H9 (cell line): Measurements from ENCODE around the gene SLC24A4. TPM values are rescaled to one million over a fixed set of nuclear protein-coding genes. Genes with fewer than 3 reads are reported as not detected.

ENCODE experiments used
- DNase-seq: peaks from one replicate; pipeline ENCODE4 v3.0.0-alpha.2; 2017
- H2AFZ ChIP-seq: one replicate; pipeline ENCODE4 v1.6.1; 2013; ENCODE audit warnings: mild to moderate bottlenecking, low read length, control low read depth, moderate library complexity
- H2AK5ac ChIP-seq: 2 replicates; pipeline ENCODE4 v1.6.1; 2013; ENCODE audit warnings: low read length, control low read depth, mixed read lengths; ENCODE audit not compliant: insufficient read length
- H2BK120ac ChIP-seq: one replicate; pipeline ENCODE4 v1.6.1; 2013; ENCODE audit warnings: low read depth, mild to moderate bottlenecking, low read length, control low read depth, inconsistent platforms; ENCODE audit not compliant: poor library complexity, severe bottlenecking
- H2BK12ac ChIP-seq: 2 replicates; pipeline ENCODE4 v1.6.1; 2013; ENCODE audit warnings: low read length, control low read depth, mixed read lengths, low read depth; ENCODE audit not compliant: insufficient read length
- H2BK15ac ChIP-seq: 2 replicates; pipeline ENCODE4 v1.6.1; 2013; ENCODE audit warnings: low read depth, low read length, control low read depth
- H2BK20ac ChIP-seq: one replicate; pipeline ENCODE4 v1.6.1; 2013; ENCODE audit warnings: low read depth, mild to moderate bottlenecking, low read length, control low read depth, inconsistent platforms; ENCODE audit not compliant: poor library complexity, severe bottlenecking
- H2BK5ac ChIP-seq: 2 replicates; pipeline ENCODE4 v1.6.1; 2013; ENCODE audit warnings: low read length, control low read depth, mixed read lengths; ENCODE audit not compliant: insufficient read length
- H3K14ac ChIP-seq: 2 replicates; pipeline ENCODE4 v1.6.1; 2013; ENCODE audit warnings: low read length, control low read depth; ENCODE audit not compliant: insufficient read depth
- H3K18ac ChIP-seq: 2 replicates; pipeline ENCODE4 v1.6.1; 2013; ENCODE audit warnings: low read depth, mild to moderate bottlenecking, mixed read lengths, low read length, control low read depth; ENCODE audit not compliant: insufficient read length
- H3K23ac ChIP-seq: 2 replicates; pipeline ENCODE4 v1.6.1; 2013; ENCODE audit warnings: low read length, control low read depth, mixed read lengths, low read depth; ENCODE audit not compliant: insufficient read length
- H3K23me2 ChIP-seq: 2 replicates; pipeline ENCODE4 v1.6.1; 2013; ENCODE audit warnings: low read depth, mild to moderate bottlenecking, mixed read lengths, low read length, control low read depth; ENCODE audit not compliant: insufficient read length, poor library complexity, severe bottlenecking
- H3K27ac ChIP-seq: 2 replicates; pipeline ENCODE4 v1.5.1; 2013; ENCODE audit warnings: low read length, control low read depth, mixed read lengths, low read depth; ENCODE audit not compliant: insufficient read length
- H3K27me3 ChIP-seq: 2 replicates; pipeline ENCODE4 v1.6.1; 2013; ENCODE audit warnings: low read length, control low read depth, inconsistent platforms; ENCODE audit not compliant: insufficient read depth
- H3K4ac ChIP-seq: 2 replicates; pipeline ENCODE4 v1.6.1; 2013; ENCODE audit warnings: low read depth, mild to moderate bottlenecking, control low read depth, inconsistent platforms, low read length, moderate library complexity
- H3K4me1 ChIP-seq: 2 replicates; pipeline ENCODE4 v1.6.1; 2013; ENCODE audit warnings: low read length, control low read depth, inconsistent platforms; ENCODE audit not compliant: insufficient read depth
- H3K4me2 ChIP-seq: 2 replicates; pipeline ENCODE4 v1.6.1; 2013; ENCODE audit warnings: low read length, control low read depth, mixed read lengths; ENCODE audit not compliant: insufficient read length, insufficient read depth
- H3K56ac ChIP-seq: 2 replicates; pipeline ENCODE4 v1.6.1; 2013; ENCODE audit warnings: low read depth, mild to moderate bottlenecking, mixed read lengths, low read length, control low read depth; ENCODE audit not compliant: insufficient read length
- H3K79me1 ChIP-seq: 2 replicates; pipeline ENCODE4 v1.6.1; 2013; ENCODE audit warnings: low read depth, mild to moderate bottlenecking, moderate library complexity, low read length, control low read depth, inconsistent platforms; ENCODE audit not compliant: insufficient read depth, poor library complexity, severe bottlenecking
- H3K79me2 ChIP-seq: 2 replicates; pipeline ENCODE4 v1.6.1; 2013; ENCODE audit warnings: low read length, control low read depth, inconsistent platforms; ENCODE audit not compliant: insufficient read depth
- H3K9ac ChIP-seq: 2 replicates; pipeline ENCODE4 v1.6.1; 2013; ENCODE audit warnings: low read length, control low read depth, mixed read lengths; ENCODE audit not compliant: insufficient read length; ENCODE audit errors: extremely low read depth
- H3K9me3 ChIP-seq: one replicate; pipeline ENCODE4 v1.6.1; 2013; ENCODE audit warnings: low read depth, low read length, inconsistent platforms; ENCODE audit not compliant: control insufficient read depth
- H3T11ph ChIP-seq: one replicate; pipeline ENCODE4 v1.6.1; 2013; ENCODE audit warnings: mild to moderate bottlenecking, low read length, control low read depth, inconsistent platforms
- H4K20me1 ChIP-seq: one replicate; pipeline ENCODE4 v1.6.1; 2013; ENCODE audit not compliant: control insufficient read depth, insufficient read length, insufficient read depth
- H4K5ac ChIP-seq: 2 replicates; pipeline ENCODE4 v1.6.1; 2013; ENCODE audit warnings: low read depth, mild to moderate bottlenecking, mixed read lengths, low read length, control low read depth; ENCODE audit not compliant: insufficient read length
- H4K8ac ChIP-seq: replicated peaks from 2 replicates; pipeline ENCODE4 v1.6.1; 2013; ENCODE audit warnings: low read length, control low read depth, mixed read lengths, low read depth; ENCODE audit not compliant: insufficient read length
- H4K91ac ChIP-seq: 2 replicates; pipeline ENCODE4 v1.6.1; 2013; ENCODE audit warnings: low read depth, mild to moderate bottlenecking, moderate library complexity, mixed read lengths, low read length, control low read depth; ENCODE audit not compliant: insufficient read length
- H3K27ac Mint-ChIP-seq, 3 experiments: 2 replicates in 2 of 3; 3 replicates in 1 of 3; pipeline ENCODE4 v1.8.0; 2020 to 2021; ENCODE audit warnings: mixed read lengths in 3 of 3, mild to moderate bottlenecking in 1 of 3, moderate library complexity in 1 of 3
- H3K27me3 Mint-ChIP-seq: 2 replicates; pipeline ENCODE4 v1.8.0; 2021; ENCODE audit warnings: low read depth, mild to moderate bottlenecking, moderate library complexity, mixed read lengths
- H3K36me3 Mint-ChIP-seq, 3 experiments: 2 replicates in 2 of 3; 3 replicates in 1 of 3; pipeline ENCODE4 v1.8.0; 2020 to 2021; ENCODE audit warnings: low read depth in 3 of 3, mixed read lengths in 3 of 3; ENCODE audit not compliant: insufficient read depth in 1 of 3
- H3K4me1 Mint-ChIP-seq, 2 experiments: 2 replicates each; pipeline ENCODE4 v1.8.0; 2020; ENCODE audit warnings: mixed read lengths in 2 of 2
- H3K4me3 Mint-ChIP-seq, 2 experiments: 2 replicates in 1 of 2; 3 replicates in 1 of 2; pipeline ENCODE4 v1.8.0; 2020 to 2021; ENCODE audit warnings: mild to moderate bottlenecking in 2 of 2, mixed read lengths in 2 of 2, moderate library complexity in 1 of 2
- H3K9me3 Mint-ChIP-seq, 2 experiments: 2 replicates in 1 of 2; 3 replicates in 1 of 2; pipeline ENCODE4 v1.8.0; 2020; ENCODE audit warnings: mild to moderate bottlenecking in 2 of 2, mixed read lengths in 2 of 2, moderate library complexity in 1 of 2
- WGBS: extraction: QIAGEN DNeasy Blood & Tissue Kit; methylation state at CpG from one replicate; pipeline ENCODE4 v1.1.7; 2013; ENCODE audit warnings: missing lambda C conversion rate, low lambda C conversion rate, mixed read lengths; ENCODE audit not compliant: insufficient read length; ENCODE audit errors: extremely low coverage; 5-methylcytosine and 5-hydroxymethylcytosine counted together
- total RNA-seq: library from RNA; stranded (reverse); gene quantifications from 2 replicates; pipeline ENCODE4 v1.2.1, GENCODE V29; 2021
- TF ChIP-seq, protein P1 (sequence below): fragments of 200-600 bp; sonication (generic); conservative IDR thresholded peaks from 3 replicates; pipeline ENCODE4 v1.8.0; 2021; ENCODE audit warnings: antibody characterized with exemption, mild to moderate bottlenecking

The SLC24A4 gene
- total RNA-seq, 1 experiment from 2014 or later: 0.24 TPM

DNA sequence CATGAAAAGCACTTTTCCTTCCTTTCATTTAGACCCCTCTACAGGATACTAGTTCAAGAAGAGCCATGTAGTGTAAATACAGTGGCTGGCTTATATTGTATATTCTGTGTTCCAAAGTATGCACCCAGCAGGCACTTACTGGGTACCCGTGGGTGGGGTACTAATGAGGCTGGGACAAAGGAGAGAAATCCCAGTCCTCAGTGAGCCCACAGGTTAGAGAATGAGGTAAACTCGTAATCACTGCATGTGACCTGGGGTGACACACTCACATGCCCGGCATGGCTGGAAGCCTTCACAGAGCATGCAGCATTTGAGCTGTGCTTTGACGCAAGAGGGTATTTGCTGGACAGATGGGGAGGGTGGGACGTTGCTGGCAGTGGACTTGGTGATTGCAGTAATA lies 17.1 kb downstream of the SLC24A4 start:
- Histone ChIP-seq H2BK120ac (no peak overlapping the region), H3T11ph (no peak overlapping the region), H2BK15ac (no peak overlapping the region), H3K4me2 (no peak overlapping the region), H3K9ac (no peak overlapping the region), H3K27ac (no peak overlapping the region), H3K79me1 (no peaks in the 10 kb centered on the region), H3K27me3 (no peaks in the 10 kb centered on the region), H3K23me2 (no peaks in the 10 kb centered on the region), H2AK5ac (no peak overlapping the region), H2AFZ (no peak overlapping the region), H3K9me3 (no peaks in the 10 kb centered on the region), H4K20me1 (no peaks in the 10 kb centered on the region), H4K5ac (no peak overlapping the region), H3K23ac (no peak overlapping the region), H2BK20ac (no peak overlapping the region), H4K8ac (no peak overlapping the region), H3K79me2 (no peaks in the 10 kb centered on the region), H2BK12ac (no peak overlapping the region), H3K14ac (no peak overlapping the region), H3K4ac (no peak overlapping the region), H3K4me1 (no peaks in the 10 kb centered on the region), H2BK5ac (no peak overlapping the region), H4K91ac (no peak overlapping the region), H3K56ac (no peak overlapping the region), H3K18ac (no peak overlapping the region)
- Mint-ChIP-seq H3K27me3 (peaks cover 10% of the 10 kb centered on the region), H3K4me3 (no peak overlapping the region), H3K36me3 (no peaks in the 10 kb centered on the region), H3K9me3 (no peaks in the 10 kb centered on the region; a peak in 1 of 5 replicates), H3K27ac (no peak overlapping the region), H3K4me1 (peaks cover 2 to 15% of the 10 kb centered on the region in 2 experiments)
- TF ChIP-seq, protein P1, sequence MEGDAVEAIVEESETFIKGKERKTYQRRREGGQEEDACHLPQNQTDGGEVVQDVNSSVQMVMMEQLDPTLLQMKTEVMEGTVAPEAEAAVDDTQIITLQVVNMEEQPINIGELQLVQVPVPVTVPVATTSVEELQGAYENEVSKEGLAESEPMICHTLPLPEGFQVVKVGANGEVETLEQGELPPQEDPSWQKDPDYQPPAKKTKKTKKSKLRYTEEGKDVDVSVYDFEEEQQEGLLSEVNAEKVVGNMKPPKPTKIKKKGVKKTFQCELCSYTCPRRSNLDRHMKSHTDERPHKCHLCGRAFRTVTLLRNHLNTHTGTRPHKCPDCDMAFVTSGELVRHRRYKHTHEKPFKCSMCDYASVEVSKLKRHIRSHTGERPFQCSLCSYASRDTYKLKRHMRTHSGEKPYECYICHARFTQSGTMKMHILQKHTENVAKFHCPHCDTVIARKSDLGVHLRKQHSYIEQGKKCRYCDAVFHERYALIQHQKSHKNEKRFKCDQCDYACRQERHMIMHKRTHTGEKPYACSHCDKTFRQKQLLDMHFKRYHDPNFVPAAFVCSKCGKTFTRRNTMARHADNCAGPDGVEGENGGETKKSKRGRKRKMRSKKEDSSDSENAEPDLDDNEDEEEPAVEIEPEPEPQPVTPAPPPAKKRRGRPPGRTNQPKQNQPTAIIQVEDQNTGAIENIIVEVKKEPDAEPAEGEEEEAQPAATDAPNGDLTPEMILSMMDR: no peak
- no peak for DNase-seq
- no CpG with 5 or more reads among the region's 5 CpGs for WGBS
